H1 (cell line): Measurements from ENCODE around the gene ALDH1B1.

Source experiments
- CEBPB ChIP-seq: IDR thresholded peaks from 2 replicates; pipeline ENCODE4 v1.6.1; 2012; ENCODE audit warnings: low read depth, low read length
- CHD1 ChIP-seq: IDR thresholded peaks from 2 replicates; pipeline ENCODE4 v1.6.1; 2012; ENCODE audit warnings: low read depth, low read length, improper control_type of control experiment
- CREB1 ChIP-seq: IDR thresholded peaks from 2 replicates; pipeline ENCODE4 v1.6.1; 2012; ENCODE audit warnings: inconsistent platforms
- CTCF ChIP-seq, 3 experiments: IDR thresholded peaks; 1 replicate in 2 of 3; 2 replicates in 1 of 3; pipeline versions ENCODE4 v1.5.1 to v1.6.1; 2011; ENCODE audit warnings: low read length in 3 of 3, mild to moderate bottlenecking in 3 of 3, inconsistent platforms in 2 of 3, low read depth in 1 of 3, moderate library complexity in 1 of 3; ENCODE audit not compliant: insufficient read depth in 1 of 3; ENCODE audit errors: control extremely low read depth in 1 of 3
- EP300 ChIP-seq, 2 experiments: IDR thresholded peaks; 1 replicate in 1 of 2; 2 replicates in 1 of 2; pipeline ENCODE4 v1.6.1; 2011 to 2012; ENCODE audit warnings: low read depth in 2 of 2, low read length in 2 of 2, mild to moderate bottlenecking in 2 of 2, borderline replicate concordance in 1 of 2, inconsistent platforms in 1 of 2, moderate library complexity in 1 of 2
- HDAC6 ChIP-seq: IDR thresholded peaks from one replicate; pipeline ENCODE4 v1.7.1; 2012; ENCODE audit warnings: low read depth, mild to moderate bottlenecking, inconsistent platforms, low read length, moderate library complexity
- PHF8 ChIP-seq: fragments of 200-600 bp; sonication (generic); conservative IDR thresholded peaks from 2 replicates; pipeline ENCODE4 v1.7.1; 2012; ENCODE audit warnings: low read depth, mild to moderate bottlenecking, inconsistent platforms, low read length, moderate library complexity
- POLR2AphosphoS5 ChIP-seq: IDR thresholded peaks from 2 replicates; pipeline ENCODE4 v1.6.1; 2011; ENCODE audit warnings: low read depth, low read length
- SIN3A ChIP-seq, 2 experiments: IDR thresholded peaks in 1 of 2; conservative IDR thresholded peaks in 1 of 2; 2 replicates each; pipeline ENCODE4 v1.6.1; 2011 to 2012; ENCODE audit warnings: low read length in 2 of 2, improper control_type of control experiment in 1 of 2, low read depth in 1 of 2, mild to moderate bottlenecking in 1 of 2
- SP1 ChIP-seq: IDR thresholded peaks from 2 replicates; pipeline ENCODE4 v1.6.1; 2011; ENCODE audit warnings: low read depth, low read length
- SRF ChIP-seq: IDR thresholded peaks from 2 replicates; pipeline ENCODE4 v1.6.1; 2011; ENCODE audit warnings: mild to moderate bottlenecking, low read depth, low read length, moderate library complexity

DNA sequence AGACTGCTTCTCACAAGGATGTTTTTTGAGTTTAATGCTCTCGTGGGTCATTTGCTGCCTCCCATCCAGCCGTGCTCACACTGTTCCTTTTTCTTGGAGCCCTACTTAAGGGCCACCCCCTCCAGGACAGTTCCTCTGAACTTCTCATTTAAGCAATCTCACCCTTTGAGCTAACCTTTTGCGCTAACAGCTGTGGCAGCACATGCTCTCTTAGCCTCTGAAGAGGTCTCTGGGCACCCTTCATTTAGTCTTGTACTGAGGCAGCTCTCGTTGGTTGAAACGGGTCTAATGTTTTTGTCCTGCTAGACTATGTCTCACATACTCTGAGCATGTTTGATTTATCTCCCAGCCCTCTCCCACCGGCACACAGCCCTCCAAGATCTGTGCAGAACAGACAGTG, 11.8 kb downstream of the ALDH1B1 start:
- no peak for TF ChIP-seq SRF
- no peak for TF ChIP-seq HDAC6
- no peak for TF ChIP-seq CTCF (IDR thresholded peaks at IDR 0.05; ENCODE audit: control extremely low read depth in 1 of 3, insufficient read depth in 1 of 3, low read depth in 1 of 3, low read length in 3 of 3)
- TF ChIP-seq POLR2AphosphoS5 = no peak
- TF ChIP-seq CREB1 = no peak
- no peak for TF ChIP-seq SIN3A (conservative IDR thresholded peaks at IDR 0.05 in 1 of 2, IDR thresholded peaks at IDR 0.05 in 1 of 2; ENCODE audit: low read depth in 1 of 2, low read length in 2 of 2)
- TF ChIP-seq SP1 = no peak
- no peak for TF ChIP-seq CEBPB
- no peak for TF ChIP-seq PHF8
- no peak for TF ChIP-seq CHD1
- no peak for TF ChIP-seq EP300 (IDR thresholded peaks at IDR 0.05; ENCODE audit: borderline replicate concordance in 1 of 2, low read depth in 2 of 2, low read length in 2 of 2)
